ENCODE results near the gene RAB13.

RAB13 gene

DNA sequence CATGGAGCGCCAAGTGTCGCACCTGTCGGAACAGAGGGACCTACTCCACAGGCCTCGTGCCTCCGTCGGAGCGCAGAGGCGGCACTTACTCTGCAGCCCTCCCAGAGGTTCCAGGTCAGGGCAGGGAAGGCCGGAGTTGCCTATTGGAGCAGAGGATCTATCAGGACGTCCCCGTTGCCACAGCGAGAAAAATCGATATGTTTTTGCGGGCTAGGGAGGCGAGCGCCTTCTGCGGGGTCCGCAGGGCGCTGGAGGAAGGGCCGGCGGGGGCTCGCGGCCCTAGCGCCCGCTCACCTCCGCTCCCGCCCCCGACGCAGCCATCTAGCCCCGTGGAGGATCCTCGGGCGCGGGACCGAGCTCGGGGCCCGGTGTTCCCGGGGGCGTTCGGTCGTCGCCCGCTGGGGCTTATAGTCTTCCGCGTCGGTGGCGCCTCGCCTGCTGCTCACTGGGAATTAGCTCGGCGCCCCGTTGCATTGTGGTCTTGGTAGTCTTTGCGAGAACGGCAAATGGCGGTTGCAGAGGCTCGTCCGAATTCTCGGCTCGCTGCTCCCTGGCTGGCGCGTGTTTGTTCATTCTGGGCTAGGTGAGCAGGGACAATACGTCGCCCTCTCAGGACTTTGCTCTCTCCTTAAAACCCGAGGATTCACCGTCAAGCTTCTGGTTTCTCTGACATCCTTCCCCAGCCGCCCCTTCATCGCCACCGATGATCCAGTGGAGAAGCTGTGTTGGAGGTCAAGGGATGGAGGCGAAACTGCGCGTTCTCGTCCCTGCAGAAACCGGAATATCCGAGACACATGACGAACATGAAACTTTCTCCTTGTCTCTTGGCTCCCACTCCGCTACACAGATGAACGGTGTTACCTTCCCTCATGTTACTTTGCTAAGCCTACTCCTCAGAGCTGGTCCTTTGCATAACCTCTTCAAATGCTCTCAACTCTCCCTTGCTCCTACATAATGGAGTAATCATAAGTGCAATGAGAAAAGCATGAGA, 8.6 kb downstream of the RAB13 start, which contains the start of gene JTB:
JTB (minus strand) TSS at position 425 of the 991 bp plus-strand sequence; CDS start at position 3, 422 bp downstream.
- peak; percentile 96 for DNase-seq

DNA sequence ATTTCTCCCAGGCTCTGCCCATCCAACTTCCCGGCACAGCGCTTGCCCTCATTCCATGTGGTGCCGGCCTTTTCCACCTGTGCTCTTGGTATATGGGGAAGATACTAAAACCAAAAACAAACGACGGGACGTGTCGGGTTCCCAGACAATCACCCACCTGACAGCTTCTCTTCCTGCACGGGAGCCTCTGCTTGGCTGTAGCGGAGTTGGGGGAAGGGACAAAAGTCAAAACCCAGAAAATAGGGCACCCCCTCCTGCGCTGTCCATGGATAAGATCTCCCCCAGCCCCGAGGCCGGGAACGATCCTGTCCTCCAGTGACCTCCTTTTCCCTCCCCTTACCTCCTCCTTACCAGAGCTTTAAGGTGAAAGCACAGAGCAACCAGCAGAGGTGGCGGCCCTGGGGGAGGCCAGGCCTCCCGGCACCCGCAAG, 9.3 kb downstream of the RAB13 start:
- DNase-seq: no peak

DNA sequence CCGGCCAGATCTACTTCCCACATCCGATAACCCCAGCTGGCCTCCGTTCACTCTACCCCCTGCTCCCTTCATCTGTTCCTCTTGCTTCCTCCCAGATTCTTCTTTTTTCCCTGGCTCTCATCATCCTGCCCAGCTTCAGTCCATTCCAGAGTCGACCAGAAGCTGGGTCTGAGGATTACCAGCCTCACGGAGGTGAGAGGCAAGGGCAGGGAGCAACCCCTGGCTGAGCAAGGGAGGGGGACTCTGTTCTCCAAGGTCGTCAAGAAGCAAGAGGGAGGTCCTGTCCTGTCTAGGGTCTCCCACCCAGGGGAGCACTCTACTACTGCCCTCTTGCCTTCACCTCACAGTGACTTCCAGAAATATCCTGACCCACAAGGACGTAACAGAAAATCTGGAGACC, 12.6 kb downstream of the RAB13 start:
- no peak for DNase-seq

DNA sequence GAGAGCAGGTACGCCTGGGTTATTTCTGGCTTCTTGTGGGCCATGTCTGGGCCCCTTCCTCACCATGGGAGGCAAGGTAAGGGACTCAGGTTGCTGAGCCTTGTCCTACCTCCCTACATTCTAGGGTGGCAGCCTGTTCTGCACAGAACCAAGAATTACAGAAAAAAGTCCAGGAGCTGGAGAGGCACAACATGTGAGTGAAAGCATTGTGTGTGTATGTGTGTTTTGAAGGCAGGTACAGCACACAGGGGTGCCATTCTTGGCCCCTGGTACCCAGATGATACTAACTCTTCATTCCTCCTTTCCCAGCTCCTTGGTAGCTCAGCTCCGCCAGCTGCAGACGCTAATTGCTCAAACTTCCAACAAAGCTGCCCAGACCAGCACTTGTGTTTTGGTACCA, 13.1 kb downstream of the RAB13 start:
- DNase-seq: no peak

DNA sequence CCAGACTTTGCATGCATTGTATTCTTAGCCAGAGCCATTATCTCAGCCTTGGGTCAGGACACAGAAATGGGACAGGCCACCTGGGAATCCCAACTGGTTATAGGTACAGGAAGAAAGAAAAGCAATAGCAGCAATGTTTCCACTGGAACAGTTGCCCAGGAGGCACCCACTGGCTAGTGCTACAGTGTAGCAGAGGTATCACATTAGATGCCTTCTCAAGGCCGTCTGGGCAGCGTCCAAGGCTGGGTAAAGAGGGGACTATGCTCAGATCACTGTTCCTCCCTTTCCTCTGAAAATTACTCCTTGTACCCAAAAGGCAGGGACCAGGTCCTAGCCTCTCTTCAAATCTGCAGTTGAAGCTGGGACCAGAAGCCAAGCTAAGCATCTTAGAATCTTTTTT, 15.8 kb downstream of the RAB13 start:
- no peak for DNase-seq

DNA sequence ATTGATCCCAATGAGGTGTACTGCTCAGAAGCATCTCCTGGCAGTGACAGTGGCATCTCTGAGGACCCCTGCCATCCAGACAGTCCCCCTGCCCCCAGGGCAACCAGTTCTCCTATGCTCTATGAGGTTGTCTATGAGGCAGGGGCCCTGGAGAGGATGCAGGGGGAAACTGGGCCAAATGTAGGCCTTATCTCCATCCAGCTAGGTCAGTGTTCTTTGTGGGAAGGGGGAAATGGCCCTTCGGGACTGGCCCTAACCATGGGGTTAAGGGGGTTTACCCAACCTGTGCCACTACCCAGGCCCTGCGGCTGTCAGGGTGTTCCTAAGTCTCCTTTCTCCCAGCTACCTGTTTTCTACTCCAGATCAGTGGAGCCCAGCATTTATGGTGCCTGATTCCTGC, 17.2 kb downstream of the RAB13 start:
- DNase-seq: no peak

DNA sequence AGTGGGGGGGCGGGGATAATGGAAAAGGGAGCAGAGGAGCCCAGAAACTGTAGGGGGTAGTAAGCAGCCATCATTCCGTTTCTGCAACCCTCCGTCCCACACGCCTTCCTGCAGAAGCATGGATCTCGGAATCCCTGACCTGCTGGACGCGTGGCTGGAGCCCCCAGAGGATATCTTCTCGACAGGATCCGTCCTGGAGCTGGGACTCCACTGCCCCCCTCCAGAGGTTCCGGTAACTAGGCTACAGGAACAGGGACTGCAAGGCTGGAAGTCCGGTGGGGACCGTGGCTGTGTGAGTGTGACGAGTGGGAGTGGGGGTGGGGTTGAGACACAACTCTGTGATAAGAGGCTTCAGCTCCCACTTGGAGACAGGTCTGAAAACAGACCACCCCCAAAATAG, 17.7 kb downstream of the RAB13 start:
- no peak for DNase-seq

DNA sequence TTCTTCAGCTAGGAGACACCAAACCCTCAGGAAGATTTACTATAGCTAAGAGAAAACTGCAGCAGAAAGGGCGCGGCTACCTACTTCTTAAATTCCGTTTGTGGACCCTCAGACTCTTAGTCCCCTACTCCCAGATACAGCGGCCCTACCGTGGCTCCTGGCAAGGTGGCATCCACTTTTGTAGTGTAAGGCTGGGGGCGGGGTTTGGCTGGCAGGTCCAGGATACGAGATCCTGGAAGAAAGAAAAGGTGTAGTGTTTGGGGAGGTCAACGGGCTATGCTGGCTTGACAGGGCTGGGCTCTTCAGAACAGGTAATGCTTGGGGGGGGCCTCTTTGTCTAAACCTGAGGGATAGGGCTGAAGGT, 18.2 kb downstream of the RAB13 start:
- peak; percentile 58 for DNase-seq

DNA sequence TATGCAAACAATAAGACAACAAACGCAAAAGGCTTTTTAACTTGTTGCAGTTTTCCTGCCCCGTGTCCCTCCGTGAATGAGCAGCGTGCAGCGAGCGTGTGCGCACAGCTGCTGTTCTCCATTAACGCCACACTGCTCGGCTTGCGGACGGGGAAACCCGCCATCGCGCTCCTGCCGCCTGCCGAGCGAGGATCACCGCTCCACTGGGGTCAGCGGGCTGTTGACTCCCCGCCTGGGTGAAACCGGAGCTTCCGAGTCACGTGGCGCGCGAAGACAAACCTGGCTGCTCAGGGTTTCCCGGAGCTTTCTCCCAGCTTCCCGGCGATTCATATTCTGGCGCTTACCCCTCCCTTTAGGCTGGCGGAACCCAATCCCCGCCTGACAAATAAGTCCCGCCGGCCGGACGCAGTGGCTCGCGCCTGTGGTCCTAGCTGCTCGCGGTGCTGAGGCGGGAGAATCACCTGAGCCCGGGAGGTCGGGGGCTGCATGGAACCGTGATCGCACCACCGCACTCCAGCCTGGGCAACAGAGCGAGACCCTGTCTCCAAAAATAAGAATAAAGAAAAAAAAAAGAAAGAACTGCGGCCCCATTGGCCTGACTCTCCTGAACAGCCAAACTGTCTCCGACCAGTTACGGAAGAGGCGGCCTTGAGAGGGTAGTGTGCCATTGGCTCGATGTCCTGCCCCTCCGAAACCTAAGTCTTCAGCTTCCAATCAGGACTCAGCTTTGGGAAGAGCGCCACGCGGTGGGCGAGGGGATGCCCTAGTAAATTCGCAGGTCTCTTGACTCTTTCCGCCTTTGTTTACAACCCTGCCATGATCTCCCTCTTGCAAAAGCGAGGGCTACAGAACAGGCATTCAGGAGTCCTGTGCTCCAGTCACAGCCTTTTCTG, 18.8 kb downstream of the RAB13 start, which contains the start of gene CREB3L4:
CREB3L4 (plus strand) TSS at position 796 of the 893 bp plus-strand sequence. CDS start 624 bp downstream, outside the sequence.
- peak; percentile 96 for DNase-seq

DNA sequence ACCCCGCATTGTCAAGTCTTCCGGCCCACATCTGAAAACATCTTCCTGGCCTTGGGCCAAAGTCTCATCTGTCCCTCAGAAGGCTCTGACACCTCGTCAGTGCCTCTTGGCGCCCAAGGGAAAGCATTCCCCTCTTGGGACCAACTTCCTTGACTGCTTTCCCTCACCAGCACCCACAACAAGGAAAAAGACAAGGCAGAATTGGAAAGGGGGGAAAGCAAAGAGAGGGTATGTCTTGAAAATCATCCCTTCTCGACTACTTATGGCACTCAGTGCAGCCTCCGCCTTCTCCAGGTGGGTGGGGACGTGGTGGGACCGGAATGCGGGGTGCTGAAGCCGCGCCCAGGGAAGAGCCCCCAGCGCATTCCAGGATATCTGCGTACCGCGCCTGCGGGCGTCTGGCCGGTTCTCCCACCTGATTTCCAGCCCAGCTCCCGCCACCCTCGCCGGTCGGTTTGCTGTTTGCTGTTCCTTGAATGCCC, 22.2 kb downstream of the RAB13 start:
- no peak for DNase-seq

DNA sequence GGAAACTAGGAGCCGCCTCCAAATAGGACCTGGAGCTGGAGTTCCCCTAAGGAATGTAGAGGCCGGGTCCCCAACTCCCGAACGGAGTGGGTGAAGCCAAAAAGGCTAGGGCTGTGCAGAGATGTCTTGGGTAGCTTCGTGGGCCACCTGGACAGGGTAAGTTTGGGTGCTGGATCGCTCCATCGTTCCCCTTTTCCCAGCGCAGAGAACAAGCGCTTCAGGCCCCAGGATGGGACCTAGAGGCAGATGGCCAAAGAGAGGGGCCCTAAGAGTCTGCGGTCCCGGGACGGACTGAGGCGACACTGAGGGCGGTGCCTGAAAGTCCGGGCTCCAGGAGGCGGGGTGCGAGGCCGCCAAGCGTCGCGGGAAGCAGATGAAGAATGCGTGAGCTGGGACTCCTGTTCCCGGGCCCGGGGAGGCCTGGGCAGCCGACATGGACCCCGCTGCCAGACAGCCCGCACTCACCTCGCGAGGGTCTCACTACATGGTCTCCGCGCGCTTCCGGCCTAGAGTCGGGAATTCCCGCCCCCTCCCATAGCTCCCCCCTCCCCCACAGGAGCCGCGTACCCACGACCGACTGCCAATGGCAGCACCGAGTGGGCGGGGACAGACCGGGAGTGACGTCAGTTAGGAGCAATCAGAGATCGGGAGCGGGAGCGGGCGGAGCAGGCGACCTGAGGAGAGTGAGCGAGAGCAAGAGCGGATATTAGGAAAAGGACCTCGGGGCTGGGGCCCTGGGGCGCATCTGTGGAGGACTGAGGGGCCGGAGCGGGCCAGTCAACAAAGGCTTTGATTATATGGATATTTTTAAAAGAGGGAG, 22.9 kb downstream of the RAB13 start, which contains the start of gene SLC39A1:
SLC39A1 (minus strand) TSS at position 508 of the 820 bp plus-strand sequence. CDS start 822 bp downstream, outside the sequence.
- peak; percentile 94 for DNase-seq

DNA sequence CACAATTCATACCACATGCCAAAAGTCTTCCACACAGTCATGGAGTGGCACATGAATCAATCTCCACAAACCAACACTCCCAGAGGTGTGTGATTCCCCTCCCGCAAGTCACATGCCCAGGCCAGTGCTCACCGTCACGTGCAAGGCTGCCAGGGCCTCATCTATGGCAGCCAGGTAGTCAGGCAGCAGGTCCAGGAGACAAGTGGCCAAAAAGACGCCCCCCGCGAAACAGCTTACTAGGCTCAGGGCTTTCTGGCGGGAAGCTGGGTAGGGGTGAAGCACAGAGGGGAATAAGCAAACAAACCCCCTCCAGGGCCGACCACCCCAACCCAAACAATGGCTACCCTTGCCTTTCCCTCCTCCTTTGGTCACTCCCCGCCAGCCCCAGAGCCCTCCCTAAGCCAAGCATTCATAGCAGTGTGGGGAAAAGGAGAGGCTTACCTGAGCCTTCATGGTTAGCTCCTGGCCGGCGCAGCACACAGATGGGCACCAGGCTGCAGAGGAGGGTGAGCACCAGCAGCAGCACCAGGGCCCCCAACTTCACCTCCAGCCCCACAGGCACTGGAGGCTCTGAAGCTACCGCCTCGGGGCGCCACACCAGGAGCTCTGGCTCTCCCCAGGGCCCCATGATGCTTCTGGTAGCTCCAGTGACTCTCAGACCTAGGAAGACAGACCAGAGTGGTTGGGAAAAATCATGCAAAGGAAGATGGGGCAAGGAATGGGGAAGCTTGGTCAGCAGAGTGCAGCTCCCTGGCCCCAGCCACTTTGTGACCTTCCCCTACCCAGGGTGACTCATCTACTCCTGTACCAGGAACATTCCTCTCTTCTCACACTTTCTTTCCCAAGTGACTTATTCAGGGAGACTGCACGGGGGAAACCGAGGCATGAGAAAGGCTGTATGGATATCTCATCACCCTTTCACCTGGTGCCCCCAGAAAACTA, 23.8 kb downstream of the RAB13 start:
- DNase-seq: no peak

DNA sequence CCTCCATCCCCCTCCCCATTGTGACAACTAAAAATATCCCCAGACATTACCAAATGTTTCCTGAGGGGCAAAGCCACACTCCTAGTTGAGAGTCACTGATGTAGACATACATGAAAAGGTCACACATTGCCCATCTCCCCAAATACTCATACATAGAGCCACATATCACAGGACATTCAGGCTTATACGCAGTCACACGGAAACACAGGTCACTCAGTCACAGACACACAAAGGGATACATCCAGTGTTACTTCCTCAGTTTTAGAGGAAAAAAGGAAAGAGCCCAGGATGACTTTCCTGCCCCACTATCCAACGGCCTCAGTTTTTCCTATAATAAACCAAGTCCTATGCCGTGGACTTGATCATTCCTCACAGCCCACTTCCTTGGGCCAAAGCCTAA, 24.7 kb downstream of the RAB13 start:
- DNase-seq: no peak

DNA sequence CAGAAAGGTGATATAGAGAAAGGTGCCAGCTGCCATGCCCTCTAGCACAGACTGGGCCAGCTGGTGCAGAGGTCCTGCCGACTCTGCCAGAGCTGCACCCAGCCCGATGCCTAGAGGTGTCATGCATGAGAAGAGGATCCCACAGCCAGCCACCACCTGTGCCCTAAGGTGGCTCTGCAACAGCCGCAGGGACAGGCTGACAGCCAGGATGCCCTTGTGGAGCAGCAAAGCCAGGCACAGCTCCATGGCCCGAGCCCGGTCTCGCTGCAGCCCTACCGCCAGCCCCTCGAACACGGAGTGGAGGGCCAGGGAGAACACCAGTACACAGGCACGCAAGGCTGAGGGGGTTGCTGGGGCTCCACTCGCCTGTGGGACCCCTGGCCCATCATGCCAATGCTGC, 25.9 kb downstream of the RAB13 start:
- no peak for DNase-seq

DNA sequence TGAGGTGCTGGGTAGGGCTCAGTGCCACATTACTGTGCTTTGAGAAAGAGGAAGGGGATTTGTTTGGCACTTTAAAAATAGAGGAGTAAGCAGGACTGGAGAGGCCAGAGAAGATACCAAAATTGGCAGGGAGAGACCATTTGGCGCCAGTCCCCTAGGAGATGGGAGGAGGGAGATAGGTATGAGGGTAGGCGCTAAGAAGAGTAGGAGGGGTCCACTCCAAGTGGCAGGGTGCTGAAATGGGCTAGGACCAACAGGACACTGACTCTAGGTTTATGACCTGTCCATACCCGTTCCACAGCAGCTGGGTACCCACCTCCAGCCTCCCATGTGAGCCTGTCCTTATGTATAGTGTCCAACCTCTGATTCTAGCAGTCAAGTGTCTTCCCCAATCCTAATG, 26.7 kb downstream of the RAB13 start:
- no peak for DNase-seq

DNA sequence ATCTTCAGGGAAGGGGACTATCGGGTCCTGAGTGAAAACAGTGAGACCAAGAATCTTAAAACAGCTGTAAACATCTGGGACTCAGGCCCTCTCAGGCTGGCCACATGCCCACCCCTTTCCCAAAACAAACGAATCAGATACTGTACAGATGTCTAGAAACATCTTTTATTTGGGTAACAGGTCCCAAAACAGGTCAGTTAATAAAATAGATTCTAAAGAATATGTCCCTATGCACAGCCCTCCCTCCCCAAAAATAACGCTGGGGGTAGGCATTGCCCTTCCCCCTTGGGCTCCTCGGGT, 27.2 kb downstream of the RAB13 start:
- no peak for DNase-seq

DNA sequence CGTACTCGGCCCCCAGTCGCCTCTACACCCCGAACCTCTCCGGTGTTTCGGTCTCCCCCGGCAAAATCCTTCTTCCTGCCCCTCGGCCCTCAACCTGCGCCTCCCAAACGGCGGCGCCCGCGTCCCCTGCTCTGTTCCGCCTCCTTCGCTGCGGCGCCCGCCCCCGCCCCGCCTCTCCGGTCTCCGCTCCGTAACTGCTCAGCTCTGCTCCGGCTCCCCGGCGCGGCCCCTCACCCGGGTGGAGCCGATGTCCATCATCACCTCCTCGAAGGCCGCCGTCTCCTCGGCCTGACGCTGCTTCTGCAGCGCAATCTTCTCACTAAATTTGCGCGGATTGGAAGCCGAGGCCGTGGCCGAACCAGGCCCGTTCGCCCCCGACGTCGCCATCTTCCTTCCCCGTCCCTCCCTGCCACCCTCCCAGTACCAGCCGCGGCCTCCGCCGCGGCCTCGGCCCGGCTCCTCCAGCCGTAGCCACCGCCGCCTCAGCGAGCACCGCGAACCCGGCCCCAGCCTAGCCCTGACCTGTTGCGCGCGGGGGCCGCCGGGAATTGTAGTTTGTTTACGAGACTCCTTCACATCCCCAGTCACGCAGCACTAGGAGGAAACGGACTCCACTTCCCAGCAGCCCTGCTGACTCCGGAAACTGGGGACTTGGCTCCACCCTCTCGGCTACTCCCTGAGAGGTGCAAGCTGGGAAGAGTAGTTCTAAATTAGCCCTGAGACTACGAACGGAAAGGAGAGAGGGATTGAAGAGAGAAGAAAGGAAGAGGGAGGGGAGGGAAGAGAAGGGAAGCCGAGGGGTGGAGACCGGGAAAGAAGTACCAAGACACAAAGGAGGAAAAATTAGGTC, 27.8 kb downstream of the RAB13 start, which contains the start of gene CRTC2:
CRTC2 (minus strand) TSS at position 502 of the 850 bp plus-strand sequence; CDS start at position 387, 115 bp downstream.
- DNase-seq: peak; percentile 99

DNA sequence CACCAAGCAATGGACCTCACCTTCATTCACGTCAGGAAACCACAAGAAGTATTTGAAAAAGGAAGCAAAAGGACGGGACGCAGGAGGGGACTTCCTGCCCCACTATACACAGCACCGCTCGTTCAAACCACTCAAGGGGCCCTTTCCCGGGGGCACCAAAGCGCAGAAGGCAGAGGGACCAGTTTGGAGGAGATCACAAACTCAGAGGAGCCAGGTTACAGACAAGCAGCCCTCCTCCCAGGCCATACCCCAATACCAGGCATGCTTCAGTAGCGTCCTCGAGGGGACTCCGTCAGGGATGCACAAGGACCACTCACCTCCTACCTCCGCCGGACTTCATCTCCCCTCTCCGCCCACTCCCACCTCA, 28.4 kb downstream of the RAB13 start:
- DNase-seq: no peak

DNA sequence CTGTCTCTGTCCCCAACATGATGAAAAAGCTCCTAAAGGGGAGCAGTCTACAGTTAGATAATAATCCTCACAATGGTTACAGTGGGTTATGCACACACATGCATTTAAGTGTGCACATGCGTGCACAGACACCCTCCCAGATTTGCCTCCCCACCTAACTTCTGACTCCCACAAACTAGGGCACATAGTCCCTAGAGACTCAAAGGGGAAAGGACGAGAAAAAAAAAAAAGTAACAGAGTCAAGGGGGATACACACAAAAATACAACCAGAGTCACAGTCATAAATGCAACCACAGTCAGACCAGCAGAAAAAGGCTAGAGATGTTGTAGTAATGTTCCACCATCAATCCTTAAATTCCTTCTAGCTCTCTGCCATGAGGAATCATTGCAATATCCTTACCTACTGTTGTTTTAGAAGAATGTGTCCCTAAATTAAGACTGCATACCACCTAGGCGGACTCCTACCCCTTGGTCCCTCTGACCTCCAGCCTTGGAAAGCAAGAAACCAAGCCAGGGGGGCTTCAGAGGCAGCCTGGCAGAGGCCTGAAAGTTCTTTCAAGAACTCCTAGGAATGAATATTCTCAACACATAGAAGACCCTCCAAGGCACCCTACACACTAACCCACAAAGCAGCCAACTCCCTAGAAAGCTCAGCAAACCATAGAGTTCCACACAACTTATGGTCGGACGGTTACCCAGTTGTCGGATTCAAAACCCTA, 29.0 kb downstream of the RAB13 start:
- DNase-seq: no peak
